CD8-positive, alpha-beta memory T cell (primary cell): ENCODE data around the gene FOLR3. TPM values are rescaled to one million over a fixed set of nuclear protein-coding genes. Genes with fewer than 3 reads are reported as not detected.
"Not testable (repeated sequence)": the region's sequence is repeated elsewhere in the genome, so short reads cannot be mapped to it uniquely, and the experiment has no call there.

ENCODE experiments used
- CTCF ChIA-PET: fragments of 350-600 bp; sonication (Branson Sonifier 250); formaldehyde crosslinking; loops from one replicate; lab custom pipeline; 2021; ENCODE audit warnings: antibody characterized with exemption; lab: Charles Lee
- POLR2A ChIA-PET: fragments of 350-600 bp; sonication (Branson Sonifier 250); formaldehyde crosslinking; loops from one replicate; lab custom pipeline; 2021; ENCODE audit warnings: antibody characterized with exemption; lab: Charles Lee
- DNase-seq, 5 donors: peaks; one replicate each; pipeline versions ENCODE4 v3.0.0 to v3.0.0-alpha.2; 2020 to 2022; ENCODE audit warnings: mixed read lengths in 1 of 5
- H3K27ac ChIP-seq: one replicate; pipeline ENCODE4 v1.7.0; 2013; ENCODE audit warnings: low read depth, mild to moderate bottlenecking, low read length, moderate library complexity
- H3K27me3 ChIP-seq: 2 replicates; pipeline ENCODE4 v1.7.0; 2013; ENCODE audit warnings: low read length, mild to moderate bottlenecking; ENCODE audit not compliant: insufficient read depth, poor library complexity, severe bottlenecking
- H3K36me3 ChIP-seq: 2 replicates; pipeline ENCODE4 v1.7.0; 2013; ENCODE audit warnings: mild to moderate bottlenecking, low read length, moderate library complexity; ENCODE audit not compliant: insufficient read depth
- H3K4me1 ChIP-seq: 2 replicates; pipeline ENCODE4 v1.7.0; 2013; ENCODE audit warnings: mild to moderate bottlenecking, low read length, moderate library complexity; ENCODE audit not compliant: insufficient read depth
- H3K4me3 ChIP-seq: 2 replicates; pipeline ENCODE4 v1.7.0; 2013; ENCODE audit warnings: mild to moderate bottlenecking, low read length
- H3K9me3 ChIP-seq: 2 replicates; pipeline ENCODE4 v1.7.0; 2013; ENCODE audit warnings: mild to moderate bottlenecking, low read length
- H3K27ac Mint-ChIP-seq, 8 donors: one replicate each; pipeline ENCODE4 v1.8.0; 2020 to 2021; ENCODE audit warnings: mixed read lengths in 8 of 8, mild to moderate bottlenecking in 6 of 8, inconsistent platforms in 3 of 8, moderate library complexity in 3 of 8
- H3K27me3 Mint-ChIP-seq, 2 donors: one replicate each; pipeline ENCODE4 v1.8.0; 2020 to 2021; ENCODE audit warnings: mixed read lengths in 2 of 2, mild to moderate bottlenecking in 1 of 2, moderate library complexity in 1 of 2
- H3K36me3 Mint-ChIP-seq, 3 donors: one replicate each; pipeline ENCODE4 v1.8.0; 2020 to 2021; ENCODE audit warnings: mixed read lengths in 3 of 3, inconsistent platforms in 1 of 3, mild to moderate bottlenecking in 1 of 3
- H3K4me1 Mint-ChIP-seq, 3 donors: one replicate each; pipeline ENCODE4 v1.8.0; 2020 to 2021; ENCODE audit warnings: mixed read lengths in 3 of 3, inconsistent platforms in 1 of 3, mild to moderate bottlenecking in 1 of 3
- H3K4me3 Mint-ChIP-seq, 7 donors: one replicate each; pipeline ENCODE4 v1.8.0; 2020 to 2021; ENCODE audit warnings: mixed read lengths in 7 of 7, mild to moderate bottlenecking in 6 of 7, moderate library complexity in 4 of 7, inconsistent platforms in 2 of 7
- H3K9me3 Mint-ChIP-seq, 5 donors: one replicate each; pipeline ENCODE4 v1.8.0; 2020 to 2022; ENCODE audit warnings: mixed read lengths in 5 of 5, mild to moderate bottlenecking in 3 of 5, moderate library complexity in 2 of 5, inconsistent platforms in 1 of 5
- polyA plus RNA-seq: library from polyadenylated mRNA; unstranded; fragments of 300-500 nt; fragmentation: Illumina TruSeq; gene quantifications from one replicate; pipeline ENCODE4 v1.2.3, GENCODE V29; 2021
- total RNA-seq, 2 experiments: library from RNA; stranded (reverse); gene quantifications; one replicate each; pipeline ENCODE4 v1.2.3, GENCODE V29; 2021

Gene FOLR3
- not detected for total RNA-seq
- polyA plus RNA-seq = not detected

- H3K4me3 ChIP-seq, H3K9me3 ChIP-seq, POLR2A ChIA-PET, H3K4me1 Mint-ChIP-seq, H3K4me3 Mint-ChIP-seq, H3K27me3 ChIP-seq, H3K4me1 ChIP-seq, DNase-seq, H3K9me3 Mint-ChIP-seq, H3K27ac ChIP-seq, H3K36me3 ChIP-seq, H3K36me3 Mint-ChIP-seq: not testable (repeated sequence)
- Mint-ChIP-seq H3K27me3 (peaks cover 15 to 23% of the 10 kb centered on the region in 2 donors), H3K27ac (peak within 1 kb of the TSS in 1 of 8 donors; percentile 14)
- CTCF ChIA-PET = interaction anchor here (2.0 kb wide), 1 partner anchor 8 kb away, joined by 4 read pairs; no protein-coding TSS in a partner anchor
These were observed at the start of gene FOLR3 for GRCh38 chr11:72135473-72135872. Gene FOLR3, plus strand, starts transcription at chr11:72135725. Its CDS starts 228 bp downstream, at chr11:72135953.

GRCh38 chr11:72088076-72088808 lies 47.3 kb upstream of the FOLR3 start:
- Histone ChIP-seq H3K4me3 (no peak overlapping the region), H3K4me1 (no peaks in the 10 kb centered on the region), H3K27ac (no peak overlapping the region), H3K9me3 (no peaks in the 10 kb centered on the region), H3K27me3 (no peaks in the 10 kb centered on the region), H3K36me3 (peaks cover 5% of the 10 kb centered on the region)
- CTCF ChIA-PET = interaction anchor here (1.1 kb wide), 1 partner anchor 10 kb away, joined by 3 read pairs; no protein-coding TSS in a partner anchor
- POLR2A ChIA-PET = no interaction called here
- H3K4me1 Mint-ChIP-seq = peaks cover 3 to 14% (median 3%) of the 10 kb centered on the region in 3 donors
- H3K4me3 Mint-ChIP-seq = no peak overlapping the region
- no peaks in the 10 kb centered on the region for H3K9me3 Mint-ChIP-seq
- no peak for DNase-seq
- no peaks in the 10 kb centered on the region for H3K27me3 Mint-ChIP-seq
- peak overlapping the region in 6 of 8 donors; percentile 3 to 78 (median 70) for H3K27ac Mint-ChIP-seq
- peaks cover 0 to 34% (median 5%) of the 10 kb centered on the region in 3 donors for H3K36me3 Mint-ChIP-seq

- Histone ChIP-seq H3K4me3 (no peak overlapping the region), H3K27me3 (no peaks in the 10 kb centered on the region), H3K9me3 (no peaks in the 10 kb centered on the region), H3K27ac (no peak overlapping the region), H3K4me1 (no peaks in the 10 kb centered on the region), H3K36me3 (peaks cover 5% of the 10 kb centered on the region)
- Mint-ChIP-seq H3K36me3 (peaks cover 0 to 49% (median 5%) of the 10 kb centered on the region in 3 donors), H3K4me3 (peak overlapping the region in 1 of 7 donors; percentile 75), H3K9me3 (no peaks in the 10 kb centered on the region), H3K27ac (peak overlapping the region; percentile 37 to 84 (median 62)), H3K4me1 (peaks cover 3 to 12% (median 3%) of the 10 kb centered on the region in 3 donors), H3K27me3 (no peaks in the 10 kb centered on the region)
- CTCF ChIA-PET = interaction anchor here (0.6 to 10.3 kb wide), 21 partner anchors 9 to 114 kb away, joined by 3 to 177 read pairs (median 4); partner anchors contain the start of gene LAMTOR1
- DNase-seq = peak; percentile 39 to 77 (median 48)
- POLR2A ChIA-PET = interaction anchor here (0.8 kb wide), 1 partner anchor 51 kb away, joined by 4 read pairs; no protein-coding TSS in a partner anchor
These were observed 44.2 kb upstream of the FOLR3 start for GRCh38 chr11:72091292-72091691.

- H3K36me3 ChIP-seq = peaks cover 25% of the 10 kb centered on the region
- Mint-ChIP-seq H3K27me3 (no peaks in the 10 kb centered on the region), H3K9me3 (no peaks in the 10 kb centered on the region), H3K36me3 (peaks cover 0 to 61% (median 0%) of the 10 kb centered on the region in 3 donors), H3K27ac (peak overlapping the region in 3 of 8 donors; percentile 22 to 43 (median 36)), H3K4me1 (peaks cover 29 to 39% (median 35%) of the 10 kb centered on the region in 3 donors), H3K4me3 (no peak overlapping the region)
- ChIA-PET CTCF (interaction anchor here (1.2 to 10.3 kb wide), 4 partner anchors 8 to 71 kb away, joined by 4 to 177 read pairs (median 8); no protein-coding TSS in a partner anchor), POLR2A (no interaction called here)
- H3K4me3 ChIP-seq = no peak overlapping the region
- peaks cover 27% of the 10 kb centered on the region for H3K4me1 ChIP-seq
- no peak for DNase-seq
- no peak overlapping the region for H3K27ac ChIP-seq
- H3K27me3 ChIP-seq = no peaks in the 10 kb centered on the region
- no peaks in the 10 kb centered on the region for H3K9me3 ChIP-seq
These were observed 36.8 kb upstream of the FOLR3 start for GRCh38 chr11:72098741-72099140.

GRCh38 chr11:72100009-72100408 lies 35.5 kb upstream of the FOLR3 start:
- no peaks in the 10 kb centered on the region for H3K27me3 Mint-ChIP-seq
- Histone ChIP-seq H3K27ac (no peak overlapping the region), H3K9me3 (no peaks in the 10 kb centered on the region), H3K36me3 (peaks cover 25% of the 10 kb centered on the region), H3K4me1 (peaks cover 31% of the 10 kb centered on the region), H3K4me3 (no peak overlapping the region), H3K27me3 (no peaks in the 10 kb centered on the region)
- H3K4me1 Mint-ChIP-seq = peaks cover 37 to 47% (median 43%) of the 10 kb centered on the region in 3 donors
- H3K36me3 Mint-ChIP-seq = peaks cover 0 to 52% (median 0%) of the 10 kb centered on the region in 3 donors
- CTCF ChIA-PET = interaction anchor here (1.3 to 2.8 kb wide), 4 partner anchors 9 to 75 kb away, joined by 4 to 14 read pairs (median 8); no protein-coding TSS in a partner anchor
- no peaks in the 10 kb centered on the region for H3K9me3 Mint-ChIP-seq
- POLR2A ChIA-PET = interaction anchor here (1.1 kb wide), 1 partner anchor 12 kb away, joined by 4 read pairs; the partner anchor contains the start of gene ANAPC15
- no peak for DNase-seq
- H3K27ac Mint-ChIP-seq = peak overlapping the region in 5 of 8 donors; percentile 17 to 95 (median 67)
- peak overlapping the region in 1 of 7 donors; percentile 51 for H3K4me3 Mint-ChIP-seq

GRCh38 chr11:72100462-72100861 lies 35.1 kb upstream of the FOLR3 start:
- peak overlapping the region in 7 of 8 donors; percentile 17 to 97 (median 78) for H3K27ac Mint-ChIP-seq
- Histone ChIP-seq H3K4me1 (peaks cover 31% of the 10 kb centered on the region), H3K27ac (no peak overlapping the region), H3K9me3 (no peaks in the 10 kb centered on the region), H3K27me3 (no peaks in the 10 kb centered on the region), H3K36me3 (peaks cover 25% of the 10 kb centered on the region), H3K4me3 (no peak overlapping the region)
- DNase-seq = no peak
- peak overlapping the region in 2 of 7 donors; percentile 13 to 51 for H3K4me3 Mint-ChIP-seq
- ChIA-PET CTCF (interaction anchor here (1.3 to 2.8 kb wide), 4 partner anchors 10 to 76 kb away, joined by 4 to 14 read pairs (median 10); no protein-coding TSS in a partner anchor), POLR2A (interaction anchor here (1.1 kb wide), 1 partner anchor 12 kb away, joined by 4 read pairs; the partner anchor contains the start of gene ANAPC15)
- H3K4me1 Mint-ChIP-seq = peaks cover 37 to 47% (median 43%) of the 10 kb centered on the region in 3 donors
- no peaks in the 10 kb centered on the region for H3K9me3 Mint-ChIP-seq
- H3K27me3 Mint-ChIP-seq = no peaks in the 10 kb centered on the region
- peaks cover 0 to 48% (median 2%) of the 10 kb centered on the region in 3 donors for H3K36me3 Mint-ChIP-seq

GRCh38 chr11:72102162-72102561 lies 33.4 kb upstream of the FOLR3 start:
- Histone ChIP-seq H3K4me3 (peak overlapping the region; percentile 89), H3K27me3 (no peaks in the 10 kb centered on the region), H3K36me3 (peaks cover 22% of the 10 kb centered on the region), H3K27ac (peak overlapping the region; percentile 94), H3K4me1 (peaks cover 31% of the 10 kb centered on the region), H3K9me3 (no peaks in the 10 kb centered on the region)
- H3K36me3 Mint-ChIP-seq = peaks cover 0 to 42% (median 3%) of the 10 kb centered on the region in 3 donors
- CTCF ChIA-PET = interaction anchor here (0.7 to 1.0 kb wide), 4 partner anchors 9 to 77 kb away, joined by 3 to 4 read pairs (median 3); no protein-coding TSS in a partner anchor
- H3K9me3 Mint-ChIP-seq = no peaks in the 10 kb centered on the region
- H3K4me3 Mint-ChIP-seq = peak overlapping the region; percentile 82 to 98 (median 89)
- H3K27ac Mint-ChIP-seq = peak overlapping the region; percentile 73 to 98 (median 96)
- no peak for DNase-seq
- H3K27me3 Mint-ChIP-seq = no peaks in the 10 kb centered on the region
- peaks cover 37 to 47% (median 43%) of the 10 kb centered on the region in 3 donors for H3K4me1 Mint-ChIP-seq
- POLR2A ChIA-PET = interaction anchor here (1.1 to 1.4 kb wide), 3 partner anchors 11 to 77 kb away, joined by 3 to 13 read pairs (median 3); partner anchors contain the start of gene ANAPC15
